IMR-90 (cell line): ENCODE data around the gene EAF2. TPM values are rescaled to one million over a fixed set of nuclear protein-coding genes. Genes with fewer than 3 reads are reported as not detected.

Experiments used
- ATAC-seq: fragments of 200-7000 bp; cut with Tn5 transposase; 2 replicates; pipeline ENCODE4 v1.9.1; 2020; ENCODE audit warnings: low read depth, mild to moderate bottlenecking, moderate library complexity
- BruUV-seq: library from RNA; stranded (reverse); fragments of 400-500 nt; replicated peaks from 2 replicates; lab custom pipeline; 2021; lab: Mats Ljungman, UMichigan
- CTCF ChIA-PET: fragments of 300-600 bp; formaldehyde crosslinking; extraction: SDS; loops from one replicate; lab custom pipeline; 2021; ENCODE audit warnings: antibody characterized with exemption; lab: Yijun Ruan, JAX
- POLR2A ChIA-PET: fragments of 300-600 bp; sonication (Branson Sonifier 250); formaldehyde crosslinking; loops from one replicate; lab custom pipeline; 2022; ENCODE audit warnings: antibody characterized with exemption; ENCODE audit not compliant: unreplicated experiment; lab: Charles Lee
- DNase-seq: peaks from one replicate; pipeline ENCODE4 v3.0.0; 2013
- H2AFZ ChIP-seq: replicated peaks from 2 replicates; pipeline ENCODE3; 2013; ENCODE audit warnings: low read length, mild to moderate bottlenecking; ENCODE audit not compliant: poor library complexity
- H2AK5ac ChIP-seq: 2 replicates; pipeline ENCODE4 v1.6.1; 2013; ENCODE audit warnings: low read depth, low read length, inconsistent platforms
- H2AK9ac ChIP-seq: replicated peaks from 2 replicates; pipeline ENCODE3; 2013; ENCODE audit warnings: mild to moderate bottlenecking, low read depth, low read length, moderate library complexity; ENCODE audit not compliant: poor library complexity
- H2BK120ac ChIP-seq: 2 replicates; pipeline ENCODE4 v1.6.1; 2013; ENCODE audit warnings: low read depth, low read length, inconsistent platforms
- H2BK15ac ChIP-seq: 3 replicates; pipeline ENCODE4 v1.6.1; 2013; ENCODE audit warnings: low read depth, low read length, inconsistent platforms
- H2BK20ac ChIP-seq: 2 replicates; pipeline ENCODE4 v1.6.1; 2013; ENCODE audit warnings: low read depth, mild to moderate bottlenecking, inconsistent platforms, low read length, moderate library complexity
- H2BK5ac ChIP-seq: 2 replicates; pipeline ENCODE4 v1.6.1; 2013; ENCODE audit warnings: mild to moderate bottlenecking, low read depth, low read length, inconsistent platforms; ENCODE audit not compliant: poor library complexity, severe bottlenecking
- H3K14ac ChIP-seq: replicated peaks from 2 replicates; pipeline ENCODE4 v1.6.1; 2013; ENCODE audit warnings: low read depth, low read length, inconsistent platforms
- H3K18ac ChIP-seq: 2 replicates; pipeline ENCODE4 v1.6.1; 2013; ENCODE audit warnings: low read depth, low read length, control low read depth
- H3K23ac ChIP-seq: 2 replicates; pipeline ENCODE4 v1.6.1; 2013; ENCODE audit warnings: low read depth, low read length, inconsistent platforms
- H3K27ac ChIP-seq: 2 replicates; pipeline ENCODE4 v1.5.1; 2013; ENCODE audit warnings: mild to moderate bottlenecking, control low read depth, low read length; ENCODE audit not compliant: insufficient read depth
- H3K27me3 ChIP-seq: 2 replicates; pipeline ENCODE4 v1.6.1; 2013; ENCODE audit warnings: low read length; ENCODE audit not compliant: control insufficient read depth, insufficient read depth
- H3K36me3 ChIP-seq: 2 replicates; pipeline ENCODE4 v1.6.1; 2013; ENCODE audit warnings: low read length, mixed read lengths; ENCODE audit not compliant: control insufficient read depth, insufficient read depth
- H3K4ac ChIP-seq: 2 replicates; pipeline ENCODE4 v1.6.1; 2013; ENCODE audit warnings: low read depth, low read length, inconsistent platforms
- H3K4me1 ChIP-seq: 2 replicates; pipeline ENCODE4 v1.6.1; 2013; ENCODE audit warnings: low read length, mixed read lengths; ENCODE audit not compliant: control insufficient read depth, insufficient read depth
- H3K4me2 ChIP-seq: 2 replicates; pipeline ENCODE4 v1.6.1; 2013; ENCODE audit warnings: low read depth, mild to moderate bottlenecking, control low read depth, low read length, moderate library complexity
- H3K4me3 ChIP-seq: 2 replicates; pipeline ENCODE4 v1.5.1; 2013; ENCODE audit warnings: low read depth, mild to moderate bottlenecking, control low read depth, low read length, moderate library complexity; ENCODE audit not compliant: insufficient read depth
- H3K56ac ChIP-seq: 2 replicates; pipeline ENCODE4 v1.6.1; 2013; ENCODE audit warnings: low read length, inconsistent platforms; ENCODE audit not compliant: insufficient read depth; ENCODE audit errors: extremely low read depth
- H3K79me1 ChIP-seq, 2 experiments: 2 replicates each; pipeline ENCODE4 v1.6.1; 2013; ENCODE audit warnings: low read length in 2 of 2, inconsistent platforms in 1 of 2, low read depth in 1 of 2
- H3K9ac ChIP-seq: 2 replicates; pipeline ENCODE4 v1.6.1; 2013; ENCODE audit warnings: low read depth, low read length, control low read depth
- H3K9me1 ChIP-seq: 2 replicates; pipeline ENCODE4 v1.6.1; 2013; ENCODE audit warnings: low read length, inconsistent platforms; ENCODE audit not compliant: insufficient read depth
- H3K9me3 ChIP-seq: 2 replicates; pipeline ENCODE4 v1.6.1; 2013; ENCODE audit warnings: low read length; ENCODE audit not compliant: control insufficient read depth, insufficient read depth
- H4K20me1 ChIP-seq: 2 replicates; pipeline ENCODE4 v1.6.1; 2013; ENCODE audit warnings: low read length, inconsistent platforms; ENCODE audit not compliant: insufficient read depth
- H4K5ac ChIP-seq: 2 replicates; pipeline ENCODE4 v1.6.1; 2013; ENCODE audit warnings: mild to moderate bottlenecking, low read depth, low read length, control low read depth
- H4K8ac ChIP-seq, 2 experiments: 2 replicates each; pipeline ENCODE4 v1.6.1; 2013; ENCODE audit warnings: low read depth in 2 of 2, low read length in 2 of 2, control low read depth in 1 of 2, inconsistent platforms in 1 of 2
- H4K91ac ChIP-seq: 2 replicates; pipeline ENCODE4 v1.6.1; 2013; ENCODE audit warnings: low read depth, low read length, inconsistent platforms; ENCODE audit not compliant: insufficient read depth
- BHLHE40 ChIP-seq: fragments of 150-350 bp; IDR thresholded peaks from 2 replicates; pipeline ENCODE4 v1.6.1; 2016; ENCODE audit warnings: mild to moderate bottlenecking, low read depth, low read length
- MXI1 ChIP-seq: IDR thresholded peaks from 2 replicates; pipeline ENCODE4 v1.6.1; 2012; ENCODE audit warnings: low read depth, mild to moderate bottlenecking, low read length, moderate library complexity, borderline replicate concordance
- RCOR1 ChIP-seq: IDR thresholded peaks from 2 replicates; pipeline ENCODE4 v1.6.1; 2012; ENCODE audit warnings: mild to moderate bottlenecking, low read length, improper control_type of control experiment; ENCODE audit not compliant: insufficient replicate concordance
- WGBS, 2 experiments: methylation state at CpG; one replicate each; pipeline versions ENCODE4 v1.1.5 to v1.1.7; 2013; ENCODE audit warnings: missing lambda C conversion rate in 2 of 2; ENCODE audit not compliant: insufficient read length in 1 of 2; ENCODE audit errors: extremely low coverage in 2 of 2; 5-methylcytosine and 5-hydroxymethylcytosine counted together
- dilution Hi-C: fragments of 300-500 bp; cut with HindIII; formaldehyde crosslinking; loops from one replicate; pipeline ENCODE4 v1.14.3; 2018; ENCODE audit warnings: low sequenced_read_pairs; ENCODE audit not compliant: unreplicated experiment
- in situ Hi-C: fragments of 300-500 bp; cut with MboI; formaldehyde crosslinking; loops from 3 replicates; pipeline ENCODE4 v1.14.3; 2019; ENCODE audit warnings: low sequenced_read_pairs, inconsistent platforms, mixed read lengths
- intact Hi-C: fragments of 100-400 bp; cut with micrococcal nuclease; formaldehyde crosslinking; loops from 2 replicates; pipeline ENCODE4 v1.10.0; 2022
- polyA plus RNA-seq, 3 experiments: library from polyadenylated mRNA; depleted of rRNA; stranded (reverse); fragments of >200 nt; gene quantifications; 2 replicates each; pipeline ENCODE4 v1.2.3, GENCODE V29; 2012; ENCODE audit warnings: low replicate concordance in 1 of 3
- total RNA-seq: library from RNA; depleted of rRNA; stranded (reverse); fragments of >200 nt; gene quantifications from 2 replicates; pipeline ENCODE4 v1.2.3, GENCODE V29; 2012

The EAF2 gene
- total and polyA plus RNA-seq, 2 of the 4 experiments (the other 2 are of a cell fraction), result 2.2 to 2.3 TPM

DNA sequence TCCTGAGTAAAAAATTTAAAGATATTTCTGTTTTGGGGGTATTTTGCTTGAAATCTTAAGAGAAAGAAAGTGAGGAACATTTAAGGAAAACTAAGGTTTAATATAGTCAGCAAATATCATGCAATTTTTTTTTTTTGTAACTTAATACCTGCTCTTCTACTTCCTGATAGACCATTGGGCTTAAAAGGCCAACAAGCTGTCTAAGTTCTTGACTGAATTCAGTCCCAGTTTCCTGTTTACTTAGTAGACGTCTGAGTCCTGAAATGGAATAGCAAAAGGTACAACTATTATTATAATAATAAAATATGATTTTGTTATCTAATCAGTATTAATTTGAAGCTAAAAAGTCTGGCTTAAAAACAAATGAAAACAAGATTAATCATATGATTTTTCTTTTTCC lies 38.0 kb upstream of the EAF2 start:
- Histone ChIP-seq H3K18ac (no peak overlapping the region), H2BK15ac (no peak overlapping the region), H3K23ac (no peak overlapping the region), H3K4me1 (no peaks in the 10 kb centered on the region), H3K36me3 (no peaks in the 10 kb centered on the region), H3K56ac (no peak overlapping the region), H3K4me3 (no peak overlapping the region), H4K5ac (no peak overlapping the region), H2BK20ac (no peak overlapping the region), H3K14ac (no peak overlapping the region), H3K9ac (no peak overlapping the region), H3K27ac (no peak overlapping the region), H2BK120ac (no peak overlapping the region), H4K91ac (no peak overlapping the region), H3K4me2 (no peak overlapping the region), H3K9me3 (no peaks in the 10 kb centered on the region), H2BK5ac (no peak overlapping the region), H3K4ac (no peak overlapping the region), H3K79me1 (no peaks in the 10 kb centered on the region), H4K8ac (no peak overlapping the region), H3K27me3 (no peaks in the 10 kb centered on the region), H3K9me1 (no peaks in the 10 kb centered on the region), H4K20me1 (no peaks in the 10 kb centered on the region), H2AK5ac (no peak overlapping the region), H2AFZ (no peak overlapping the region), H2AK9ac (no peak overlapping the region)
- in situ Hi-C loops, result no loop called here
- ChIA-PET CTCF (no interaction called here), POLR2A (no interaction called here)
- dilution Hi-C loops, result no loop called here
- DNase-seq, result no peak
- no TSS peak for BruUV-seq
- intact Hi-C loops, result no loop called here
- no peak for ATAC-seq
- WGBS, 2 experiments, result no CpG with 5 or more reads among the region's 1 CpG
- no peak for TF ChIP-seq BHLHE40
- TF ChIP-seq MXI1, result no peak
- TF ChIP-seq RCOR1, result no peak
